ENCODE data around the gene EPO.

GRCh38 chr7:100677308-100678267, 42.7 kb upstream of the EPO start:
- TF ChIP-seq CTCF (conservative IDR thresholded peaks at IDR 0.05) (no peak), EZH2 (IDR thresholded peaks at IDR 0.05; ENCODE audit: low read depth) (no peak)
